H1 (cell line): ENCODE results near the gene CXCL16.

Experiments
- CTCF ChIP-seq, 3 experiments: IDR thresholded peaks; 1 replicate in 2 of 3; 2 replicates in 1 of 3; pipeline versions ENCODE4 v1.5.1 to v1.6.1; 2011; ENCODE audit warnings: low read length in 3 of 3, mild to moderate bottlenecking in 3 of 3, inconsistent platforms in 2 of 3, low read depth in 1 of 3, moderate library complexity in 1 of 3; ENCODE audit not compliant: insufficient read depth in 1 of 3; ENCODE audit errors: control extremely low read depth in 1 of 3
- EZH2 ChIP-seq: fragments of 200-600 bp; sonication (generic); IDR thresholded peaks from 2 replicates; pipeline ENCODE4 v1.7.1; 2012; ENCODE audit warnings: low read depth, mild to moderate bottlenecking, moderate library complexity, low read length, inconsistent platforms; ENCODE audit not compliant: severe bottlenecking
- JUND ChIP-seq: IDR thresholded peaks from 2 replicates; pipeline ENCODE4 v1.6.1; 2011; ENCODE audit warnings: mild to moderate bottlenecking, improper control_type of control experiment, low read length
- KDM1A ChIP-seq: fragments of 200-600, 300-600 bp; sonication (generic); IDR thresholded peaks from 2 replicates; pipeline ENCODE4 v1.7.1; 2016; ENCODE audit warnings: mild to moderate bottlenecking, low read length, borderline replicate concordance
- MAFK ChIP-seq: IDR thresholded peaks from 2 replicates; pipeline ENCODE4 v1.6.1; 2012; ENCODE audit warnings: low read depth, mild to moderate bottlenecking, improper control_type of control experiment, low read length
- POLR2AphosphoS5 ChIP-seq: IDR thresholded peaks from 2 replicates; pipeline ENCODE4 v1.6.1; 2011; ENCODE audit warnings: low read depth, low read length
- ZNF274 ChIP-seq: IDR thresholded peaks from 2 replicates; pipeline ENCODE4 v1.7.0; 2012; ENCODE audit warnings: low read length, borderline replicate concordance; ENCODE audit errors: extremely low read depth

- peak; percentile 16 to 39 (median 17); a peak in 3 of 4 replicates for TF ChIP-seq CTCF (IDR thresholded peaks at IDR 0.05; ENCODE audit: control extremely low read depth in 1 of 3, insufficient read depth in 1 of 3, low read depth in 1 of 3, low read length in 3 of 3)
- TF ChIP-seq JUND = no peak
- no peak for TF ChIP-seq POLR2AphosphoS5
- TF ChIP-seq EZH2 = no peak
- TF ChIP-seq ZNF274 = no peak
- TF ChIP-seq MAFK = no peak
- no peak for TF ChIP-seq KDM1A
Measured at GRCh38 chr17:4733073-4733531, 6.6 kb downstream of the CXCL16 start.
